ENCODE results near the gene IL36A. TPM values are rescaled to one million over a fixed set of nuclear protein-coding genes. Genes with fewer than 3 reads are reported as not detected.

The IL36A gene
- total RNA-seq, 1 experiment from 2014 or later, result not detected

DNA sequence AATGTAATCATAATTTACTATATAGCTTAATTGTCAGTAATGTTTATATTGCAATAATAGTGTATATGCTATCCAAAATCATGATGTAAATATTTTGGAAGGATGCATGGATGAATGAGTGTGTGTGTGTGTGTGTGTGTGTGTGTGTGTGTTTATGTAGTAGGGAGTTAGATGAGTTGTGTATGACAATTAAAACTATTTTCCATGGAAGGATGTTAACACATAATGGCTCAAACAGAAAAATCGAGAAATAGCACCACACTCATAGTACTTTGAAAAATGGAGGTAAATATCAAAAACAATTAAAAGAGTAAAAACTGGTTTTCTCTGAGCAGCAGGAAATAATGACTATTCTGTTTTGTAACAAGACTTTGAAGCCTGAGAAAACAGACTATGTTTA lies 8.1 kb upstream of the IL36A start:
- in situ Hi-C loops (cut with HindIII; ENCODE audit: low sequenced_read_pairs), result no loop called here
- DNase-seq (ENCODE audit: low spot score), result no peak

DNA sequence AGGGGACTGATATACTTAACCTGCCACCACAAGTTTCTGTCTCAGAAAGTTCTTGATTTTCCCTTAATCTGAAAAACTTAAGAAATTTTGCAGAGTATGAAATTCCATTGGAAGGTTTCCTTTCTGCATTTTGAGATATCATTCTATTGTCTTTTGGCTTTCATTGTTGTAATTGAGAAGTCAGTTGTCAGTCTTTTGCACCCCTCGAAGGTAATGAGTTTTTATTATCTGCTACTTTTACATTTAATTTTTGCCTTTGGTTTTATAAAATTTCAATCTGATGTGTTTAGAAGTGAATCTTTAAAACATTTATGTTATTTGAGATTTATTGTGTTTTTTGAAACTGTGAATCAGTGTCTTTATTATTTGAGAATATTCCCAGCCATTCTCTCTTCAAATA lies 4.8 kb upstream of the IL36A start:
- no peak for DNase-seq (ENCODE audit: low spot score)
- in situ Hi-C loops (cut with HindIII; ENCODE audit: low sequenced_read_pairs), result no loop called here

DNA sequence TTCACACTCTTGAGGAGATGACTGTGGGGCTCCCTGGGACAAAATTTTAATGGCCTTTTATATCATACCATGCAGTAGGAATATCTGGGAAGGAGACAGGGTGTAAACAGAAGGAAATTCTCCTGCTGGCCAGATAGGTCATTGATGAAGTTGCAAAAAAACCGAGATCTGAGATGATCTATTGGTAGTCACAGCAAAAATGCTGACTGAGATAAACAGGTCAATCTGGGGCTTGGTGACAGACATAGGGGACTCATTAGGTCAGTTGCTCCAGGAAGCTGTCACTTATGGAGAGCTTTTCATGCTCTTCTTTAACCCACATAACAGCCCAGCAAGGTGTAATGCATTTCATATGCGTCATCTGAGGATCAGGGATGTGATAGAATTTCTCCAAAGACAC lies 2.6 kb upstream of the IL36A start:
- in situ Hi-C loops (cut with HindIII; ENCODE audit: low sequenced_read_pairs), result no loop called here
- DNase-seq (ENCODE audit: low spot score), result no peak

DNA sequence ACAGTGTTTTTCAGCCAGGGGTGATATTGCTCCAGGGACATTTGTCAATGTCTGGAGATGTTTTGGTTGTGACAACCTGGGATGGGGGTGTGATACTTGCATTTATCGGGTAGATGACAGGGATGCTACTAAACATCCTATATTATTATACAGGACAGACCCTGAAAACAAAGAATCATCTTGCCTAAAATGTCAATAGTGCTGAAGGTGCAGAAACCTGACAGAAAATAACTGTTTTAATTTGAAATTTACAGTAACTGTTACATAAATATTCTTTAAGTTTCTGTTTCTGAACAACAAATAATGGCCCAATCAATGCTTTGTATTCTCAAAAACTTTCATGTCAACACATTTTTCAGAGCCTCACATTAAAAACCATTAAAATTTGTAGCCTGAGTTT lies 2.0 kb downstream of the IL36A start:
- no peak for DNase-seq (ENCODE audit: low spot score)
- in situ Hi-C loops (cut with HindIII; ENCODE audit: low sequenced_read_pairs), result no loop called here

DNA sequence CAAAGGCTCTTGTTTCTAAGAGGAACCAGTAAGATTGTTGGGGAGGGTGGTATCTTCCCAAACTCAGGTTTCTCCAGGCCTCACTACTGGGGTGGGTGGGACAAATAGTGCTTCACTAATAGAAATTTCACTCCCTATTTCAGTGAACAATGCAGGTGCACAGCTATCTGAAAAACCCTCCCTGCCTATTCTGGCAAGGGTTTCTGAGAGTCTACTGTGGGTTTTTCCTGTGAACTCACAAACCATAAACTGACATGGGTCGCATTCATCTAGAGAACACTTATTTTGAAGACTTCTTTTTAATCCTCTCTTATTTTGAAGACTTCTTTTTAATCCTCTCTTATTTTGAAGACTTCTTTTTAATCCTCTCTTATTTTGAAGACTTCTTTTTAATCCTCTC lies 4.4 kb downstream of the IL36A start:
- DNase-seq (ENCODE audit: low spot score), result no peak
- in situ Hi-C loops (cut with HindIII; ENCODE audit: low sequenced_read_pairs), result no loop called here

DNA sequence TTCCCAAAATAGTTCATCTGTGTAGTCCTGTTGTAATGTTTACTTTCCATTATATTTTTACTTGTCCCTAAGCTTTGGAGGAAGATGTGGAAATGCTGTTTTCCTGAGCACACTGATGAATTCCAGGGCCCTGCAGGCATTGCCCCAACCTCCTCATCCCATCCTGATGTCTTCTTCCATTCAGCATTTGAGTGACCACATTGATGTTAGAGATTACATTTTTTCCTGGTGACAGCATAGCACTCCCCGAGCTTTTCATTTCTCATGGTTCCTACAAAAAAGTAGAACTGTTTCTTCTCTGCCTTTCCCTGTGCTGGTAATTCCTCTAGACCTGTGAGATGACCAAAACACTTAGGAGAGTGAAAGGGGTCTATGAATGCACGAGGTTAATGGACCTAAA lies 4.8 kb downstream of the IL36A start:
- no peak for DNase-seq (ENCODE audit: low spot score)
- in situ Hi-C loops (cut with HindIII; ENCODE audit: low sequenced_read_pairs), result no loop called here

DNA sequence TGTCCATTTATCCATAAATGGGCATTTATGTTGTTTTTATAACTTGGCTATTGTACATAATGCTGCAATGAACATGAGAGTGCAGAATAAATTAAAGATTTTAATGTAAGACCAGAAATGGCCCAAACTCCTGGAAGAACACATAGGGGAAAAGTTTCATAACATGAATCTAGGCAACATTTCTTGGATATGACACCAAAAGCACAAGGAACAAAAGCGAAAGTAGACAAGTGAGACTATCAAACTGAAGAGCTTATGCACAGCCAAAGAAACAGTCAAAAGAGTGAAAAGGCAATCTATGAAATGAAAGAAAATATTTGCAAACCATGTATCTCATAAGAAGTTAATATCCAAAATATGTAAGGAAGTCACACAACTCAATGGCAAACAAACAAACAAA lies 5.8 kb downstream of the IL36A start:
- no peak for DNase-seq (ENCODE audit: low spot score)
- in situ Hi-C loops (cut with HindIII; ENCODE audit: low sequenced_read_pairs), result no loop called here

DNA sequence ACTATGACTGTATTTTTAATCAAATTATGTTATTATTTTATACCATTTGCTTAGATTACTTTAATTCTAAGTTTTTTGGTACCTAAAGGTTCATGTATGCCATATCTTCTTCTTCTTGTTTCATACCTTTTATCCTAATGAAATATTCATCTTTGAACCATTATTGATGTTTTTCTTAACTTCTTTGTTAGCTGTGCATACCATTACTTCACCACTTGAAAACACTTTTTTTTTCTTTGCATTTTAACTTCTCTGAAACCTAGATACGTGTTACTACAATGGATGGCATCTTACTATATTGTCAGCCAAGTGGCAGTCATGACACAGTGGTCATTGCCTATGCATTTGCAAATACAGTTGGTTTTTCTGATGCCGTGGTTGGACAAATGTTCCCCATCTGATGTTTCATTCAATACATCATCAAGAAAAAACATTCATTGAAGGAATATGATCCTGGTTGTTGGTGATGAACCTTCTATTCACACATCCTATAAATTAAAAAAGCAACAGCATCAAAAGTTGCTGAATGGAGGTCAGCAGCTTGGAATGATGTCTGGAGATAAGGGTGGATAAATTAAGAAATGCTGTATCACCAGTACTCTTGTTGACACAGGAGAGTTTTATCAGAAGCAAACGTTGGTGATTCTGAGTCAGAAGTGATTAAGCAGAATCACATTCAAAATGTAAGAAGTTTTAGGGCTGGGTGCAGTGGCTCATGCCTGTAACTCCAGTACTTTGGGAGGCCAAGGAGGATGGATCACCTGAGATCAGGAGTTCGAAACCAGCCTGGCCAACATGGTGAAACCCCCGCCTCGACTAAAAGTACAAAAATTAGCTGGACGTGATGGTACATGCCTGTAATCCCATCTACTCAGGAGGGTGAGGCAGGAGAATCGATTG lies 7.4 kb downstream of the IL36A start:
- in situ Hi-C loops (cut with HindIII; ENCODE audit: low sequenced_read_pairs), result no loop called here
- DNase-seq (ENCODE audit: low spot score), result no peak

DNA sequence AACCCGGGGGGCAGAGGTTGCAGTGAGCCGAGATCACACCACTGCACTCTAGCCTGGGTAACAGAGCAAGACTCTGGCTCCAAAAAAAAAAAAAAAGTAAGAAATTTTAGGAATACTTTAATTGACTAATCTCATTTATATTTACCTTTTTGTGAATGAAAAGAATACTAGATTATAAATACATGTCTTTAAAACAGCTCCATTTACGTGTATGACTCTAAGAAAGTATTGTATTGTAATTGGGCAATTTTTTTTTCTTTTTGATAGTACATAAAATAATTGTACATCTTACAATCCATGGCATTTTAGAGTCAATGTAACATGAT lies 8.0 kb downstream of the IL36A start:
- in situ Hi-C loops (cut with HindIII; ENCODE audit: low sequenced_read_pairs), result no loop called here
- DNase-seq (ENCODE audit: low spot score), result no peak

DNA sequence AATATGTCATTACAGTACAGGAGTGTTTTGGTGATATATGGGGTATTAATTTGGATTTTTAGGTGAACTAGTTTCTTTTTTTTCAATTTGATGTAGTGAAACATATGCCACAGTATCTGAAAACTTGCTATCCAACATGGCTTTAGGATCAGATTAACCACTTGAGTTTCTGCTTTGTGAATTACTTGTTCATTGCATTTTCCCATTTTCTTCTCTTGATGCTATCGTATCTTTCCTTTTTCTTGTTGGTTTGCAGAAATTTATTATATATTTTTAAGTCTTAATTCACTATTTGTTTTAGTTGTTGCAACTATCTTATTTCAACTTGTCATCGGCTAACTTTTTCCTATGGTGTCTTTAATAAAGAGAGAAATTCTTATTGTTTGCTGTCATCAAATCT lies 8.8 kb downstream of the IL36A start:
- in situ Hi-C loops (cut with HindIII; ENCODE audit: low sequenced_read_pairs), result no loop called here

DNA sequence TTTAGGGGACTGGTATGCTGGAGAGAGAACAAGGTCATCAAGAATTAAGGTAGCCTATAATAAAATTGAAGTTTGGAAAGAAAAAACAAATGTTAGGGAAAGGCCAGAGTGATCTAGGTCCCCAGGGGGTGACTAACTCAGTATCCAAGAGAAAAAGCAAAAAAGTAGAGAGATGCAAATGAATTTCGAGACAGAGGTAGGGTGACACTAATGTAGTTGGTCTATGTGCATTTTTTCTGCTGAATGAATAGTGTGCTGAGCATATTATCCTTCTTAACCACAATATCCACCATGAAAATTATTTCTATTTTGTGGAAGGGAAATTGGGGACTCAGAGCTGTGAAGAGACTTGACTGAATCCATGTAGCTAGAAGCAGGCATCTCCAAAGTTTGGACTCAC lies 9.8 kb downstream of the IL36A start:
- DNase-seq (ENCODE audit: low spot score), result no peak
- in situ Hi-C loops (cut with HindIII; ENCODE audit: low sequenced_read_pairs), result no loop called here

More for the DNA sequence above, 8.8 kb downstream of the IL36A start:
- no peak for DNase-seq (ENCODE audit: low spot score)

DNA sequence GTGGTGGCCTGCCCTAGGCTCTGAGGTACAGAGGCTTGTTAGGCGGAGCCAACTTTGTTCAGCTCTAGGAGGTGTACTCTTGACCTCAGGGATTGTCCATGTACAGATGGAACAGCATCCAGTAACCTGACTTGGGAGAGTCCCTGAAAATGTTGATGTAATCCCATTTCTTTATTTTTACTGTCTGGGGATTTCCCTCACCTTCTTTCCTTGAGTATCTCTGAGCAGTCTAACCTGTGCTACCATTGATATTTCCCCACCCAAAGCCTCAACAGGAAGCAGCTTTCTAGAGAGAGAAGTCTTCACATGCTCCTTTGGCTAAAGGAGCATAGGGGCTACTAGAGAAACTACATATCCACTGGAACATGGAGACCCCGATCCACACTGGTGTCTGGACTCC lies 10.4 kb downstream of the IL36A start:
- in situ Hi-C loops (cut with HindIII; ENCODE audit: low sequenced_read_pairs), result no loop called here

DNA sequence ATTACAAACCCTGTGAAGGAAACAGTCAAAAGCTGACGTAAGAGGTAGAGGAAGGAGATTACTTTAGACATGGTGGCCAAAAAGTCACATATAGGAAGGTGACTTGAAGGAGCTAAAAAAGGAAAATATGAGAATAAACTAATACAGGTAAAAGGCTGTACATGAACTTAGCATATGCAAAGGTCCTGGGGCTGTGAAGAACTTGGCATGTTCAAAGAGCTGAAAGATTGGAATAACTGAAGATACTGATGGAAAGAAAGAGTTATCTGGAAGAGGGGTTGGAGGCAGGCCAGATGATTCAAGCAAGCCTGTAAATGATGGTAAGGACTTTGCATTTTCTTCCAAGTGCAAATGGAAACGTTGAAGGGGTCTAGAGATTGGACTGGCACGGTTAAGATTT lies 13.2 kb downstream of the IL36A start:
- DNase-seq (ENCODE audit: low spot score), result no peak
- in situ Hi-C loops (cut with HindIII; ENCODE audit: low sequenced_read_pairs), result no loop called here

More for the DNA sequence above, 10.4 kb downstream of the IL36A start:
- no peak for DNase-seq (ENCODE audit: low spot score)

DNA sequence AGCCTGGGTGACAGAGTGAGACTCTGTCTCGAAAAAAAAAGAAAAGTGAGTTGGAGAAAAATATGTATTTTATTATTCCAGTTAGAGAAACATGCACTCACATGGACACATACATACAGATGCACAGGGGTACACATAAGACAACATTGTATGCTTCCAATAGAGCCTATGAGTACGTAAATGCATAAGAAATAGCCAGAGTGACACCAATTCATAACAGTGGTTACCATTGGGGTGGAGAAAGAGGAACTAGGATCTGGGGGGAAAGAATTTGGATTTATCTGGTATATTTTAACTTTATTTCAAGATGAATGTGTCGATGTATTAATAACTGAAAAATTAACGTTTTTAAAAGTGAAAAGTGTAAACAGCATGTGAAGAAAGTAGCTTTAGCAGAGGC lies 16.1 kb downstream of the IL36A start:
- in situ Hi-C loops (cut with HindIII; ENCODE audit: low sequenced_read_pairs), result no loop called here
- no peak for DNase-seq (ENCODE audit: low spot score)

DNA sequence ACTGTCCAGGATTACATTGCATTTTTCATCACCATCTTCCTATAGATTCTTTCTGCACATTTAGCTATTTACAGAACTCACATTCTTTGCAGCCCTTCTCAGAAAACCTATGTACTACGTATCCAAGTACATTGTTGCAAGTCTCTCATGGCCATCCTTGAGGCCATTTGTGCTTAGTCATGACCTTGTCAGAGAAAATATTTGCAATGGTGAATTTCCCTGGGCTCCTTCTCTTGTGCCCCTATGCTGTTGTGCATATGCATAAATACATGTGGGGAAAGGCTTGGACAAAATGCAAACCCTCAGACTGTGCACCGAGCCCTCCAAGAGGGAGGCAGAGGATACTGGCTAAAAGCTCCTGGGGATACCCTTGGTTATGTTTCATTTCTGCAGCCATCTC lies 19.5 kb downstream of the IL36A start:
- in situ Hi-C loops (cut with HindIII; ENCODE audit: low sequenced_read_pairs), result no loop called here
- no peak for DNase-seq (ENCODE audit: low spot score)

DNA sequence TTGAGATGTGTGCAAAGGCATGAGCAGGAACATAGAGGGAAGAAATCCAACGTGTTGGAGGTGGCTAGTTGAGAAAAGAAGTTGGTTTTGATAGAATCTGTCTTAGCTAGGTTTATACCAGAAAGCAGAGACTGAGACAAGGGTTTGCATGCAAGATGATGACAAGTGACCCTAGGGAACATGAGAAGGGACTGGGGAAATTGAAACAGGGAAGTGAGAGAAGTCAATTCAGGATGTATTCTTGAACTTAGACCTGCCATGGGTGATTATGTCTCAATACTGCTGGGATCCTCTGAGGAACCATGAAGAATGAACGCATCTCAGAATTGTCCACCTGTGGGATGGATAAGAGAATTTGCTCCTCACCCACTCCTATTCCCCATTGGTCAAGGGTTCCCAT lies 20.5 kb downstream of the IL36A start:
- in situ Hi-C loops (cut with HindIII; ENCODE audit: low sequenced_read_pairs), result no loop called here
- DNase-seq (ENCODE audit: low spot score), result no peak

DNA sequence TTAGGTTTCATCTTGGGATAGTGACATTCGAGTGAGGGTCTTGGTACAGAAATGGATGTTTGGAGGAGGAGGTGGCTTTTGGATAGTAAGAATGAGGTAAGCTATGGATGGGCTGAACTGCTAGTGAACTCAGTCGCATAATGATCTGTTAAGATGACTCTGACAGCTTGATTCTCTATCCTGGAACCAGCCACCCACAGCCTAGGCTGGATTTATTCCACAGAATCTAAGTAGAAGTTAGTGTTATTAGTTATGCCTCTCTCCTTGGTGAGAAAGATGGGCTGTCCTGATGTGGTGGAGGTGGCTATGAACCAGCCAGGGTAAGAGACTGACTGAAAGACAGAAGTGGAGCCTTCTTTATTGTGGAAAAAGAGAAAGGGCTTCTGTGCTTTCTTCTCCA lies 22.4 kb downstream of the IL36A start:
- no peak for DNase-seq (ENCODE audit: low spot score)
- in situ Hi-C loops (cut with HindIII; ENCODE audit: low sequenced_read_pairs), result no loop called here

DNA sequence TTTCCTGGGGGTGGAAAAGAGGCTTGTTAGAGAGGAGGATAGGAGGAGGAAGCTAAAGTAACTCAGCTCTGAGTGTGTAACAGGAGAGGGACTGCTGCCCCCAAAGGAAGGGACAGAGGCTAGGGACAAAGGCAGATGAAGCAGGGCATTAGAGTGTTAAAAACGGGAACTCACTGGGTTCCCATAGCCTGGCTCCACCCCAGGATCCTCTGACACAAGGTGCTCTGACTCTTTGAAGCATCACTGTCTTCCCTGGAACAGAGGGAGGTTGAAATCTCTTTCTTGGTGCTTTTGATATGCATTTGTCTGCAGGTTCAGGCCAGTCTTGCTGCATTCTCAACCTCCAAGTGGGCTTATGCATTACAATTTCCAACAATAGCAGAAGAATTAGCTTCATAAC lies 22.9 kb downstream of the IL36A start:
- in situ Hi-C loops (cut with HindIII; ENCODE audit: low sequenced_read_pairs), result no loop called here
- DNase-seq (ENCODE audit: low spot score), result no peak

DNA sequence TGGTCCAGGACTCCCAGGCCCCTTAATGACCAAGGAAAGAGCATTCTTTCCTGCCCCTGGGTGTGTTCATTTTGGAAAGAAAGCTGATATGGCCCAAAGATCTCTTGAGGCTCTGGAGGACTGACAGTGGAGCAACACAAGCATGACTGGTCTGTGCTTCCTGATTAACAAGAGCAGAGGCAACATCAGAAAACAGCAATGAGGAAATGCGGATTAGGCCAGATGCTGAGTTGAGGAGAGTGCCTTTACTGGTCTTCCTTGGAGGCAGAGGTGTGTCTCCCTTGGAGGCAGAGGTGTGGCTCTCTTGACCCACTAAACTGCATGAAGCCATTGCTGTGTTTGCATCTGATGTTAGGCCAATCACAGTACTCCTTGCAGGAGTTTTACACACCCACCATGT lies 27.5 kb downstream of the IL36A start:
- DNase-seq (ENCODE audit: low spot score), result no peak
- in situ Hi-C loops (cut with HindIII; ENCODE audit: low sequenced_read_pairs), result no loop called here

DNA sequence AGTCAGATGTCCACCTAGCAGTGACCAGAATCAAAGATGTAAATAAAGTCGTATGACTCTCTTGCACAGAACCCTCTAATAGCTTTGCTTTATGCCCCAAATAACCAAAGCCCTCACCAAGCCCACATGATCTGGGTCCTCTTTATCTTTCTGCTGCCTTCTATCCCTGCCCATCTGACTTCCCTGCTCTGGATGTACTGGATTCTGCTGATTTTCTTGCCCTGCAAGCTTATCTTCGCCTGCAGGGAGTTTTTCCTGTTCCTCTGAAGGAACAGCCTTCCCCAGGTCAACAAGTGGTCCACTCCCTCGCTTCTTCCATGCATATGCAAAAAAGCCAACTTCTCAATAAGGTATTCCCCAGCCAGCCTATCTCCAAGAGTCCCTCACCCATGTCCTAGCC lies 28.8 kb downstream of the IL36A start:
- in situ Hi-C loops (cut with HindIII; ENCODE audit: low sequenced_read_pairs), result no loop called here

DNA sequence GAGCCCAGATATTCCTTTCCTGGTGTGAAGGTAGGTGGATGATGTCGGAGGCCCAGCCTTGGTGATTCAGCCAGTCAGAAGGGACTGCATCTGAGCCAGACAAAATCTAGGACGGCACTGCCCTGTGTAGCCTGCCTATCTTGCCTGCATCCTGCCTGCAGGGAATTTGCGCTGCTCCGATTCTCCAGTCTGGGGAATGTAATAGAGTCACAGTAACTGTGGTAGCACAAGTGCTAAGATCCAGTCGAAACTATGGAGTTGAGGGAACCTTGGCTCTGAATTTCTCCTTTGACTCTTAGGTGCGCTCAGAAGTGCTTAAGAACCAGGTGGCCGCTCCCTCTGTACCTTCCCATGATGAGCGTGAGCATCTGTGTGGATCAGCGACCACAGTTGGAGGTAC lies 31.5 kb downstream of the IL36A start:
- no peak for DNase-seq (ENCODE audit: low spot score)
- in situ Hi-C loops (cut with HindIII; ENCODE audit: low sequenced_read_pairs), result no loop called here

More for the DNA sequence above, 28.8 kb downstream of the IL36A start:
- DNase-seq (ENCODE audit: low spot score), result no peak
